Effector CD8-positive, alpha-beta T cell (primary cell): ENCODE results near the gene ATF4.

ENCODE experiments used
- DNase-seq: peaks from one replicate; lab custom pipeline; 2025; lab: John Stamatoyannopoulos, UW

Gene ATF4

DNA sequence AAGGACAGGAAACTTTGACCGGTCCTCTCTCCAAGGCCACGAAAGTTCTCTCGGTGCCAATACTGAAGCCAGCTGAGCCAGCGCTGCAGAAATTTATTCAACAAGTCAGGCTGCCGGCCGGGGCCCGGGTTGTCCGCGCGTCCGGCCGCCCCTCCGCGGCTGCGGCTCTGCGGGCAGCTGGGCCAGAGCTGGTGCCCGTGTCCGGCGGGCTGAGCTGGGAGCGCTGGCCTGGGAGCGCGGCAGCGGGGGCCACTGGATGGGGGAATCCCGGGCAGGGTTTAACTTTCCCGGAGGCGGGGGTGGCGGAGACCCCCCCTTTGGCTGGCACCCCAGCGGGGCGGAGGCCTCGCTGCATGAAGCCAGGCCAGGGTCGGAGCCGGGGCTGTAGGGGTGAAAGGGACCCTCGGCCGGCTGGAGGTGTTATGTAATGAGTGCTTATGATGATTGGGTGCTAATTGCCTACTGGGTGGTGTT is 37.9 kb downstream of the ATF4 start:
- DNase-seq: no peak

DNA sequence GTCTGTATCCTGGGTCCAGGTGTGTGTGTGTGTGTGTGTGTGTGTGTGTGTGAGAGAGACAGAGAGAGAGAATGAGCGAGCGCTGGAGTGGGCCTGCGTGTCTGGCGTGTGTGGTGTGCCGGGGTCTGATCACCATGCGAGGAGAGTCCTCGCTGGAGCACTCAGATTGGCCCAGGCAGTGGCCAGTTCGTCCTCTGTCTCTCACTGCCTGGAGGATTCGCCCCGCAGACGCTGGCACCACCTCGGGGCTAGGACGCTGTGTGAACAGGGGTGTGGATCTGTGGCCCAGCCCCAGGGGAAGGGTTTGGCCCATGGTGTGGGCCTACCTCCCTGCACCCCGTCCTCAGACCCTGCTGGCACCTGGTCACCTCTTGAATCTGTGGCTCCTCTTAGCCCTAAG is 38.6 kb downstream of the ATF4 start:
- no peak for DNase-seq

- DNase-seq: no peak
Observed at GRCh38 chr22:39559456-39560105, 39.2 kb downstream of the ATF4 start.

- no peak for DNase-seq
Observed at GRCh38 chr22:39560127-39560526, 39.8 kb downstream of the ATF4 start.

DNA sequence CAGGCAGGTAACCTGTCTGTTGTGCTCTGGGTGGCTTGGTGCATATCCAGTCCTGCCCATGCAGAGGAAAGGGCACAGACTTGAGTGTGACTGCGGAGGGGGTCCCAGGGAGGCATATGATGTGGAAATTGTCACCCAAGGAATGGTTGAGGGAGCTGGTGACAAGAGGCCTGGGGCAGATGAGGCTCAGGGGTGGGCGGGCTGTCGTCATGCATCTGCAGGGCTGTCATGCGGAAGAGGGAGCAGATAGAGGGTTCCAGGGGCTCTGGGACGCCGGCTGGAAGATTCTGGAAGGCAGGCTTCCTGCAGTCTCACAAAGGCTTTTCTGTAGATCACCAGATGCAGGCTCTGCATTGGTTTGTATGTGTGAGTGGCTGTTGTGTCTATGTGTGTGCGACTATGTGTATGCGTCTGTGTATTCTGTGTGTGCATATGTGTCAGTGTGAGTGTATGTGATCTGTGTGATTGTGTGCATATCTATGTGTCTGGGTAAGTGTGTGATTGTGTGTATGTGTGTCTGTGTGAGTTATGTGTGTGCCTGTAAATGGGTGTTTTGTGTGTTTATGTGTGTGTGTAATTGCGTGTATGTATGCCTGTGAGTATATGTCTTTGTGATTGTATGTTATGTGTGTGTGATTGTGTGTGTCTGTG is 42.6 kb downstream of the ATF4 start:
- no peak for DNase-seq

- DNase-seq: no peak
Observed at GRCh38 chr22:39563571-39564428, 43.4 kb downstream of the ATF4 start.

DNA sequence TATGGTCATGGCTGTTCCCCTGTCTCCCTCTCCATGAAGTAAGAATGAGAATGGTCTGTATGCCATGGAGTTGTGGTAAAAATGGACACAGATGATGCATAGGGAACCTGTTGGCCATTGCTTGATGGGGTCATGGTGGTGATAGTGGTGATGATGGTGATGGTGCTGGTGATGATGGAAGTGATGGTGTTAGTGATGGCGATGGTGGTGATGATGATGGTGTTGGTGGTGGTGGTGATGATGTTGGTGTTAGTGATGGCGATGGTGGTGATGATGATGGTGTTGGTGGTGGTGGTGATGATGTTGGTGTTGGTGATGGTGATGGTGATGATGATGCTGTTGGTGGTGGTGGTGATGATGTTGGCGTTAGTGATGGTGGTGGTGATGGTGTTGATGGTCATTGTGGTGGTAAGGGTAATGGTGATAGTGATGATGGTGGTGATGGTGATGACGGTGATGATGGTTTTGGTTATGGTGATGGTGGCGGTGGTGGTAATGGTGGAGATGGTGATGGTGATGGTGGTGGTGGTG is 45.1 kb downstream of the ATF4 start:
- DNase-seq: no peak

- no peak for DNase-seq
Observed at GRCh38 chr22:39567135-39567946, 47.0 kb downstream of the ATF4 start.

DNA sequence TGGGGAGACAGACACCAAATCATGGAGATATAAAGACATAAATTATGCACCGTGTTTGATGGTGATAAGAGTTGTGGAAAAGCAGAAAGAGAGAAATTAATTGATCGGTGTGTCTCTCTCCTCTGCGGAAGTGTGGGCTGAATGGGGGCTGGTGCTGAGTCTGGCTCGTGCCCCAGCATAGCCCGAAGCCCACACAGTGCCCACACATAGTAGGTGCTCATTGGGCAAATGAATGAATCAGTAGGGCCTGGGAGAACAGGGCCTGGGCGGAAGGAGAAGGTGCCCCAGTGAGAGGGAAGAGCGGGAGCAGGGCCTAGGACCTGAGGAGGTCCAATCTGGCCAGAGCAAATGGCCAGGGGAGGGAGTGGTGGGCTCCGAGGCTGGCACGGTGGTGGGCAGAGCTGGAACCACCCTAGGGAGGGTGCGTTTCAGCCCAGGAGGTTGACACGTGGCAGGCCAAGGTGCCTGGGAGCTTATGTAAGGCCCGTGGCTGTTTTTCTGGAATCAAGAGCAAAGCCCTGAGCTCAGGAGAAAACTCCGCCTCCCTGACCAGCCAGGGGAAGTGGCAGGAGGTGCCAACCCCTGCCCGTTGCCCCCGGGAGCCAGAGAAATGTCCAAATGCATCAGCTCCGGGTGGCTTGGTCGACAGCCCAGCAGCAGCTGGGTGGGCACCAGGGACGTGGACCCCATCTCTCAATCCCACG is 48.1 kb downstream of the ATF4 start:
- DNase-seq: no peak

GRCh38 chr22:39569066-39569465 is 48.7 kb downstream of the ATF4 start:
- DNase-seq: no peak

DNA sequence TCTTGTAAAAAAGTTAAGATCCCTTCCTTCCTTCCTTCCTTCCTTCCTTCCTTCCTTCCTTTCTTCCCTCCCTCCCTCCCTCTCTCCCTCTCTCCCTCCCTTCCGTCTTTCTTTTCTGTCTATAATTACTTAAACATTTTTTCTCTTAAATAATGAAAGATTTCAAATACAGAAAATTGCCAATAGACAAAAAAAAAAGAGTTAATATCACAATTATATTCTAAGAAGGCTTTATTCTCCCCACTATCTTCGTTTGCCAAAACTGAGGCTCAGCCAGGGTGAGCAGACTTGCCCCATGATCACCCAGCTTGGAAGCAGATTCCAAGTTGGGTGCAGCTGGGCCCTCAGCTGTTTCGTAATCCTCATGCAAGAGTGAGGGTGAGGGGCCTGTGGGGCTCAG is 49.9 kb downstream of the ATF4 start:
- DNase-seq: no peak

DNA sequence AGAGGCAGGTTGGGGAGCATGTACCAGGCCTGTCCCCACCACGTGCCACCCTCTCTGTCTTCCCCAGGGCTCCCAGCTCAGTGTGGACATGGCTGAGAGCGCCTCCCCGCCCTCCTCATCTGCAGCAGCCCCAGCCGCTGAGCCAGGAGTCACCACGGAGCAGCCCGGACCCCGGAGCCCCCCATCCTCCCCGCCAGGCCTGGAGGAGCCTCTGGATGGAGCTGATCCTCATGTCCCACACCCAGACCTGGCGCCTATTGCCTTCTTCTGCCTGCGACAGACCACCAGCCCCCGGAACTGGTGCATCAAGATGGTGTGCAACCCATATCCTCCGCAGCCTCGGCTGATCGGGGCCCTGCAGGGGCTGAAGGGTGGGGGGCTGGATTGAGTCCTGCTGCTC is 50.3 kb downstream of the ATF4 start, which contains the start of gene CACNA1I:
CACNA1I (plus strand) TSS at position 89 of the 400 bp plus-strand sequence; CDS start at position 89, 0 bp downstream.
- no peak for DNase-seq

- DNase-seq: no peak
Observed at GRCh38 chr22:39571538-39571937, 51.2 kb downstream of the ATF4 start.
